Endothelial cell of umbilical vein (primary cell): ENCODE measurements around the gene HAP1. TPM values are rescaled to one million over a fixed set of nuclear protein-coding genes. Genes with fewer than 3 reads are reported as not detected.

Experiments
- BruUV-seq: library from RNA; stranded (reverse); fragments of 400-500 nt; replicated peaks from 2 replicates; lab custom pipeline; 2021; lab: Mats Ljungman, UMichigan
- CTCF ChIA-PET: fragments of 300-600, 350-600 bp; sonication (Branson Sonifier 250); formaldehyde crosslinking; loops from one replicate; lab custom pipeline; 2021; ENCODE audit warnings: antibody characterized with exemption, inconsistent platforms; lab: Charles Lee
- POLR2A ChIA-PET: fragments of 300-600, 350-600 bp; sonication (Branson Sonifier 250); formaldehyde crosslinking; loops from one replicate; lab custom pipeline; 2021; ENCODE audit warnings: antibody characterized with exemption, inconsistent platforms; lab: Charles Lee
- DNase-seq: peaks from one replicate; pipeline ENCODE4 v3.0.0-alpha.2; 2011; ENCODE audit warnings: low read depth, low spot score
- FAIRE-seq: peaks from 2 replicates; lab custom pipeline; 2011; peaks lifted over from hg19 to GRCh38; lab: Jason Lieb, UNC
- H2AFZ ChIP-seq: 2 replicates; pipeline ENCODE4 v1.6.0; 2012; ENCODE audit warnings: low read depth, low read length, control low read depth, inconsistent platforms
- H3K27ac ChIP-seq: 2 replicates; pipeline ENCODE4 v1.5.1; 2011; ENCODE audit warnings: low read depth, mild to moderate bottlenecking, control low read depth, low read length, moderate library complexity; ENCODE audit not compliant: insufficient read depth
- H3K27me3 ChIP-seq, 2 experiments: 2 replicates each; pipeline versions ENCODE4 v1.6.0 to v1.6.1; 2011; ENCODE audit warnings: low read length in 2 of 2, mixed read lengths in 1 of 2; ENCODE audit not compliant: control insufficient read depth in 2 of 2, insufficient read depth in 2 of 2
- H3K36me3 ChIP-seq, 2 experiments: 2 replicates in 1 of 2; 3 replicates in 1 of 2; pipeline ENCODE4 v1.5.1; 2011; ENCODE audit warnings: low read length in 2 of 2, mild to moderate bottlenecking in 1 of 2, moderate library complexity in 1 of 2; ENCODE audit not compliant: control insufficient read depth in 2 of 2, insufficient read depth in 2 of 2; ENCODE audit errors: extremely low read depth in 1 of 2
- H3K4me1 ChIP-seq: 3 replicates; pipeline ENCODE4 v1.5.1; 2011; ENCODE audit warnings: mild to moderate bottlenecking, low read length; ENCODE audit not compliant: control insufficient read depth, insufficient read depth; ENCODE audit errors: extremely low read depth
- H3K4me2 ChIP-seq: 2 replicates; pipeline ENCODE4 v1.6.1; 2011; ENCODE audit warnings: low read length, control low read depth, mixed read lengths; ENCODE audit not compliant: insufficient read depth
- H3K4me3 ChIP-seq, 3 experiments: fragments of 200-600 bp in 1 of 3; sonication (generic), shearing (Covaris generic) in 1 of 3; replicated peaks in 1 of 3; 2 replicates each; pipeline ENCODE4 v1.5.1; 2011 to 2016; ENCODE audit warnings: control low read depth in 3 of 3, low read length in 3 of 3, mild to moderate bottlenecking in 2 of 3, inconsistent platforms in 1 of 3, low read depth in 1 of 3, moderate library complexity in 1 of 3; ENCODE audit not compliant: insufficient read depth in 1 of 3
- H3K79me2 ChIP-seq: 2 replicates; pipeline ENCODE4 v1.6.0; 2012; ENCODE audit warnings: low read length, inconsistent platforms; ENCODE audit not compliant: control insufficient read depth, insufficient read depth
- H3K9ac ChIP-seq: replicated peaks from 2 replicates; pipeline ENCODE3; 2011; ENCODE audit warnings: low read length, control low read depth; ENCODE audit not compliant: insufficient read depth; ENCODE audit errors: extremely low read depth
- H3K9me1 ChIP-seq: replicated peaks from 3 replicates; pipeline ENCODE4 v1.6.0; 2011; ENCODE audit warnings: mild to moderate bottlenecking, low read length; ENCODE audit not compliant: control insufficient read depth, insufficient read depth; ENCODE audit errors: extremely low read depth
- H3K9me3 ChIP-seq: replicated peaks from 2 replicates; pipeline ENCODE4 v1.5.1; 2012; ENCODE audit warnings: low read length, inconsistent platforms; ENCODE audit not compliant: control insufficient read depth, insufficient read depth
- H4K20me1 ChIP-seq: replicated peaks from 2 replicates; pipeline ENCODE3; 2011; ENCODE audit warnings: mild to moderate bottlenecking, low read length; ENCODE audit not compliant: control insufficient read depth, insufficient read depth; ENCODE audit errors: extremely low read depth
- EZH2 ChIP-seq: IDR thresholded peaks from 2 replicates; pipeline ENCODE4 v1.6.1; 2012; ENCODE audit warnings: borderline replicate concordance, low read depth, mild to moderate bottlenecking, moderate library complexity, low read length, inconsistent platforms; ENCODE audit not compliant: severe bottlenecking
- FOS ChIP-seq: IDR thresholded peaks from 2 replicates; pipeline ENCODE4 v1.6.1; 2011; ENCODE audit warnings: mild to moderate bottlenecking, low read length, moderate library complexity, borderline replicate concordance; ENCODE audit not compliant: insufficient read depth
- GATA2 ChIP-seq: IDR thresholded peaks from 2 replicates; pipeline ENCODE4 v1.7.0; 2011; ENCODE audit warnings: low read depth, mild to moderate bottlenecking, moderate library complexity, mixed read lengths, low read length; ENCODE audit not compliant: insufficient read length, insufficient read depth
- JUN ChIP-seq: IDR thresholded peaks from 2 replicates; pipeline ENCODE4 v1.6.1; 2011; ENCODE audit warnings: borderline replicate concordance, low read depth; ENCODE audit not compliant: insufficient read length, insufficient read depth
- MYC ChIP-seq: IDR thresholded peaks from one replicate; pipeline ENCODE4 v1.6.1; 2011; ENCODE audit warnings: mild to moderate bottlenecking, low read depth, low read length
- POLR2A ChIP-seq: IDR thresholded peaks from 2 replicates; pipeline ENCODE4 v1.6.1; 2012; ENCODE audit warnings: low read depth, mild to moderate bottlenecking, control low read depth, low read length
- POLR2AphosphoS5 ChIP-seq: IDR thresholded peaks from 2 replicates; pipeline ENCODE4 v1.6.1; 2012; ENCODE audit warnings: low read depth, mild to moderate bottlenecking, control low read depth, low read length, moderate library complexity; ENCODE audit not compliant: insufficient read depth
- dilution Hi-C: fragments of 300-500 bp; cut with MboI; formaldehyde crosslinking; loops from one replicate; pipeline ENCODE4 v1.15.0; 2019; ENCODE audit warnings: low sequenced_read_pairs; ENCODE audit not compliant: extremely low pct_ligation_motif_present
- intact Hi-C: fragments of 100-400 bp; cut with micrococcal nuclease; formaldehyde crosslinking; loops from one replicate; pipeline ENCODE4 v1.10.0; 2022
- polyA plus RNA-seq, 4 experiments: library from polyadenylated mRNA; depleted of rRNA in 3 of 4; stranded (reverse) in 3 of 4; unstranded in 1 of 4; fragments of >200 nt; gene quantifications; 2 replicates each; pipeline versions ENCODE4 v1.2.1 to v1.2.3, GENCODE V29; 2011 to 2012; ENCODE audit warnings: missing spikeins in 1 of 4
- total RNA-seq: library from RNA; stranded (reverse); gene quantifications from 2 replicates; pipeline ENCODE4 v1.2.3, GENCODE V29; 2021
- TF ChIP-seq, protein P1 (sequence below), 2 donors: IDR thresholded peaks; 1 replicate in 1 of 2; 2 replicates in 1 of 2; pipeline ENCODE4 v1.5.1; 2011; ENCODE audit warnings: low read length in 2 of 2, mild to moderate bottlenecking in 2 of 2, moderate library complexity in 2 of 2, control low read depth in 1 of 2, inconsistent platforms in 1 of 2, low read depth in 1 of 2; ENCODE audit not compliant: insufficient read depth in 1 of 2; ENCODE audit errors: extremely low read depth in 1 of 2
- TF ChIP-seq, protein P2 (sequence below): IDR thresholded peaks from 2 replicates; pipeline ENCODE4 v1.6.1; 2011; ENCODE audit not compliant: insufficient read depth, insufficient read length

The HAP1 gene
- total and polyA plus RNA-seq, 2 donors (not counting 3 experiments of a cell fraction or from before 2014, with no cell fraction given): 0.07 to 0.24 TPM

- Histone ChIP-seq H3K27ac (no peak overlapping the region), H3K4me3 (no peak overlapping the region), H3K79me2 (no peaks in the 10 kb centered on the region), H3K9me3 (no peaks in the 10 kb centered on the region), H3K27me3 (peaks cover 0 to 2% of the 10 kb centered on the region in 2 experiments), H3K9ac (no peak overlapping the region), H3K4me1 (no peaks in the 10 kb centered on the region), H2AFZ (no peak overlapping the region), H3K4me2 (no peak overlapping the region), H3K9me1 (no peaks in the 10 kb centered on the region), H4K20me1 (no peaks in the 10 kb centered on the region), H3K36me3 (peaks cover 0 to 3% of the 10 kb centered on the region in 2 experiments)
- TF ChIP-seq POLR2A (no peak), JUN (no peak), EZH2 (no peak), FOS (no peak), GATA2 (no peak), MYC (no peak), POLR2AphosphoS5 (no peak)
- TF ChIP-seq, protein P1, sequence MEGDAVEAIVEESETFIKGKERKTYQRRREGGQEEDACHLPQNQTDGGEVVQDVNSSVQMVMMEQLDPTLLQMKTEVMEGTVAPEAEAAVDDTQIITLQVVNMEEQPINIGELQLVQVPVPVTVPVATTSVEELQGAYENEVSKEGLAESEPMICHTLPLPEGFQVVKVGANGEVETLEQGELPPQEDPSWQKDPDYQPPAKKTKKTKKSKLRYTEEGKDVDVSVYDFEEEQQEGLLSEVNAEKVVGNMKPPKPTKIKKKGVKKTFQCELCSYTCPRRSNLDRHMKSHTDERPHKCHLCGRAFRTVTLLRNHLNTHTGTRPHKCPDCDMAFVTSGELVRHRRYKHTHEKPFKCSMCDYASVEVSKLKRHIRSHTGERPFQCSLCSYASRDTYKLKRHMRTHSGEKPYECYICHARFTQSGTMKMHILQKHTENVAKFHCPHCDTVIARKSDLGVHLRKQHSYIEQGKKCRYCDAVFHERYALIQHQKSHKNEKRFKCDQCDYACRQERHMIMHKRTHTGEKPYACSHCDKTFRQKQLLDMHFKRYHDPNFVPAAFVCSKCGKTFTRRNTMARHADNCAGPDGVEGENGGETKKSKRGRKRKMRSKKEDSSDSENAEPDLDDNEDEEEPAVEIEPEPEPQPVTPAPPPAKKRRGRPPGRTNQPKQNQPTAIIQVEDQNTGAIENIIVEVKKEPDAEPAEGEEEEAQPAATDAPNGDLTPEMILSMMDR (IDR thresholded peaks at IDR 0.05; ENCODE audit: extremely low read depth in 1 of 2, insufficient read depth in 1 of 2, low read depth in 1 of 2, low read length in 2 of 2): no peak
- TF ChIP-seq, protein P2, sequence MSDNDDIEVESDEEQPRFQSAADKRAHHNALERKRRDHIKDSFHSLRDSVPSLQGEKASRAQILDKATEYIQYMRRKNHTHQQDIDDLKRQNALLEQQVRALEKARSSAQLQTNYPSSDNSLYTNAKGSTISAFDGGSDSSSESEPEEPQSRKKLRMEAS: no peak
- dilution Hi-C loops: loop anchor here (10.0 kb wide), 1 partner anchor 57 kb away; no protein-coding TSS in a partner anchor
- ChIA-PET CTCF (interaction anchor here (1.1 kb wide), 2 partner anchors 53 to 117 kb away, joined by 3 read pairs; partner anchors contain the start of gene KLHL11), POLR2A (interaction anchor here (1.2 kb wide), 1 partner anchor 38 kb away, joined by 4 read pairs; the partner anchor contains the start of gene JUP)
- DNase-seq (no peak), FAIRE-seq (no peak)
- intact Hi-C loops: no loop called here
- BruUV-seq: no TSS peak
Measured at GRCh38 chr17:41748275-41748674, 13.8 kb upstream of the HAP1 start.
